Panc1 (cell line): ENCODE results near the gene CRK. TPM values are rescaled to one million over a fixed set of nuclear protein-coding genes. Genes with fewer than 3 reads are reported as not detected.

Experiments used
- ATAC-seq: fragments of 200-7000 bp; cut with Tn5 transposase; 2 replicates; pipeline ENCODE4 v1.9.1; 2020; ENCODE audit warnings: mild to moderate bottlenecking, moderate library complexity
- BruUV-seq: library from RNA; stranded (reverse); fragments of 400-500 nt; replicated peaks from 2 replicates; lab custom pipeline; 2021; lab: Mats Ljungman, UMichigan
- CTCF ChIA-PET: fragments of 300-600 bp; sonication (Branson Sonifier 250); formaldehyde crosslinking; loops from one replicate; lab custom pipeline; 2022; ENCODE audit warnings: antibody characterized with exemption; lab: Charles Lee
- POLR2A ChIA-PET: fragments of 300-600 bp; sonication (Branson Sonifier 250); formaldehyde crosslinking; loops from one replicate; lab custom pipeline; 2022; ENCODE audit warnings: antibody characterized with exemption; lab: Charles Lee
- DNase-seq: peaks from one replicate; pipeline ENCODE4 v3.0.0-alpha.2; 2010; ENCODE audit warnings: low read depth, low spot score
- H3K27ac ChIP-seq: 2 replicates; pipeline ENCODE4 v1.5.1; 2011; ENCODE audit warnings: mild to moderate bottlenecking, low read length, inconsistent platforms
- H3K27me3 ChIP-seq: fragments of 200-500 bp; sonication (Bioruptor generic); 2 replicates; pipeline ENCODE4 v1.6.0; 2014; ENCODE audit warnings: low read length, inconsistent platforms; ENCODE audit not compliant: control insufficient read depth, insufficient read depth
- H3K36me3 ChIP-seq: fragments of 200-500 bp; sonication (Bioruptor generic); 2 replicates; pipeline ENCODE4 v1.5.1; 2014; ENCODE audit warnings: inconsistent platforms, mild to moderate bottlenecking, low read length, moderate library complexity; ENCODE audit not compliant: control insufficient read depth, insufficient read depth
- H3K4me1 ChIP-seq: 2 replicates; pipeline ENCODE4 v1.5.1; 2011; ENCODE audit warnings: inconsistent platforms, mild to moderate bottlenecking, low read length, moderate library complexity; ENCODE audit not compliant: control insufficient read depth, insufficient read depth
- H3K4me3 ChIP-seq, 2 experiments: 2 replicates each; pipeline ENCODE4 v1.5.1; 2011 to 2012; ENCODE audit warnings: low read depth in 2 of 2, low read length in 2 of 2, mild to moderate bottlenecking in 2 of 2, inconsistent platforms in 1 of 2, moderate library complexity in 1 of 2
- H3K9me3 ChIP-seq: fragments of 200-500 bp; sonication (Bioruptor generic); 2 replicates; pipeline ENCODE4 v1.5.1; 2014; ENCODE audit warnings: low read depth, mild to moderate bottlenecking, inconsistent platforms, low read length, moderate library complexity; ENCODE audit not compliant: control insufficient read depth, insufficient read depth
- POLR2AphosphoS5 ChIP-seq: IDR thresholded peaks from 2 replicates; pipeline ENCODE4 v1.6.1; 2012; ENCODE audit warnings: mild to moderate bottlenecking, low read depth, low read length, moderate library complexity
- REST ChIP-seq, 2 experiments: IDR thresholded peaks; 2 replicates each; pipeline ENCODE4 v1.6.1; 2011 to 2012; ENCODE audit warnings: low read depth in 2 of 2, control low read depth in 1 of 2, low read length in 1 of 2, mild to moderate bottlenecking in 1 of 2, moderate library complexity in 1 of 2; ENCODE audit not compliant: insufficient read depth in 1 of 2
- SIN3A ChIP-seq: IDR thresholded peaks from 2 replicates; pipeline ENCODE4 v1.6.1; 2012; ENCODE audit warnings: low read depth, mild to moderate bottlenecking, low read length, moderate library complexity, borderline replicate concordance; ENCODE audit not compliant: insufficient read depth
- TCF7L2 ChIP-seq: IDR thresholded peaks from 2 replicates; pipeline ENCODE4 v1.6.1; 2011; ENCODE audit warnings: mild to moderate bottlenecking, low read depth, low read length, inconsistent platforms
- in situ Hi-C: cut with HindIII; loops from 2 replicates; pipeline ENCODE4 v1.10.0; 2016; ENCODE audit warnings: low sequenced_read_pairs, low pct_unique_long_range_greater_than_20kb
- intact Hi-C: fragments of 100-400 bp; cut with micrococcal nuclease; formaldehyde crosslinking; loops from one replicate; pipeline ENCODE4 v1.10.0; 2022; ENCODE audit not compliant: unreplicated experiment
- total RNA-seq: library from RNA; stranded (reverse); gene quantifications from one replicate; pipeline ENCODE4 v1.2.1, GENCODE V29; 2021; ENCODE audit not compliant: unreplicated experiment
- TF ChIP-seq, protein P1 (sequence below): fragments of 450-650 bp; IDR thresholded peaks from 2 replicates; pipeline ENCODE4 v1.5.1; 2017; ENCODE audit warnings: mild to moderate bottlenecking

Gene CRK
- total RNA-seq, 1 experiment from 2014 or later = 67.0 TPM

- no peaks in the 10 kb centered on the region for H3K9me3 ChIP-seq
- intact Hi-C loops = no loop called here
- TF ChIP-seq REST (IDR thresholded peaks at IDR 0.05; ENCODE audit: insufficient read depth in 1 of 2, low read depth in 2 of 2, low read length in 1 of 2) (no peak), SIN3A (no peak), POLR2AphosphoS5 (no peak), TCF7L2 (no peak)
- TF ChIP-seq, protein P1, sequence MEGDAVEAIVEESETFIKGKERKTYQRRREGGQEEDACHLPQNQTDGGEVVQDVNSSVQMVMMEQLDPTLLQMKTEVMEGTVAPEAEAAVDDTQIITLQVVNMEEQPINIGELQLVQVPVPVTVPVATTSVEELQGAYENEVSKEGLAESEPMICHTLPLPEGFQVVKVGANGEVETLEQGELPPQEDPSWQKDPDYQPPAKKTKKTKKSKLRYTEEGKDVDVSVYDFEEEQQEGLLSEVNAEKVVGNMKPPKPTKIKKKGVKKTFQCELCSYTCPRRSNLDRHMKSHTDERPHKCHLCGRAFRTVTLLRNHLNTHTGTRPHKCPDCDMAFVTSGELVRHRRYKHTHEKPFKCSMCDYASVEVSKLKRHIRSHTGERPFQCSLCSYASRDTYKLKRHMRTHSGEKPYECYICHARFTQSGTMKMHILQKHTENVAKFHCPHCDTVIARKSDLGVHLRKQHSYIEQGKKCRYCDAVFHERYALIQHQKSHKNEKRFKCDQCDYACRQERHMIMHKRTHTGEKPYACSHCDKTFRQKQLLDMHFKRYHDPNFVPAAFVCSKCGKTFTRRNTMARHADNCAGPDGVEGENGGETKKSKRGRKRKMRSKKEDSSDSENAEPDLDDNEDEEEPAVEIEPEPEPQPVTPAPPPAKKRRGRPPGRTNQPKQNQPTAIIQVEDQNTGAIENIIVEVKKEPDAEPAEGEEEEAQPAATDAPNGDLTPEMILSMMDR = no peak
- H3K4me3 ChIP-seq = no peak overlapping the region
- DNase-seq (no peak), ATAC-seq (no peak)
- ChIA-PET POLR2A (no interaction called here), CTCF (no interaction called here)
- in situ Hi-C loops = no loop called here
- no peaks in the 10 kb centered on the region for H3K27me3 ChIP-seq
- H3K36me3 ChIP-seq = no peaks in the 10 kb centered on the region
- BruUV-seq = no TSS peak
- H3K27ac ChIP-seq = no peak overlapping the region
- H3K4me1 ChIP-seq = peaks cover 13% of the 10 kb centered on the region
Observed at GRCh38 chr17:1497831-1498230, 41.8 kb upstream of the CRK start.

DNA sequence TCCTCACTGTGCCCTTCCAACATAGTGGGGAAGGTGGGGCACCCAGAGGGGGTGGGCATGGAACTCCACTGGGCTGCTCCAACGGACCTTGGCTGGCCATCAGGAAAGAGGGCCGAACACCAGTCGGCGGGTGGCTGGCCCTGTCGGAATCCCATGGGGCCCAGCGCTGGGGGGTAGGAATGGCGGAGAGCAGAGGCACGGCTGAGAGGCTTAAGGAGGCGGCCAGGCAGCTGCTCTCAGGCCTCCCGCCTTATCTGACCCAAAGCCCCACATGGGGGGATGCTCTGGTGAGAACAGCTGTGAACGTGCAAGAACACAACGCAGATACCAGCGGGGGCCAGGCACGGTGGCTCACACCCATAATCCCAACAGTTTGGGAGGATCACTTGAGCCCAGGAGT, 40.8 kb upstream of the CRK start:
- POLR2A ChIA-PET = interaction anchor here (0.6 kb wide), 1 partner anchor 134 kb away, joined by 16 read pairs; no protein-coding TSS in a partner anchor
- CTCF ChIA-PET = no interaction called here
- Histone ChIP-seq H3K27ac (no peak overlapping the region), H3K27me3 (no peaks in the 10 kb centered on the region), H3K36me3 (no peaks in the 10 kb centered on the region), H3K9me3 (no peaks in the 10 kb centered on the region), H3K4me3 (no peak overlapping the region), H3K4me1 (peaks cover 16% of the 10 kb centered on the region)
- no TSS peak for BruUV-seq
- in situ Hi-C loops (no loop called here), intact Hi-C loops (no loop called here)
- TF ChIP-seq SIN3A (no peak), TCF7L2 (no peak), REST (IDR thresholded peaks at IDR 0.05; ENCODE audit: insufficient read depth in 1 of 2, low read depth in 2 of 2, low read length in 1 of 2) (no peak), POLR2AphosphoS5 (no peak)
- TF ChIP-seq, protein P1 = no peak
- ATAC-seq = no peak
- DNase-seq = no peak
